Caco-2 (cell line): ENCODE data around the gene SLIT3. TPM values are rescaled to one million over a fixed set of nuclear protein-coding genes. Genes with fewer than 3 reads are reported as not detected.

Experiments
- BruUV-seq: library from RNA; stranded (reverse); fragments of 400-500 nt; replicated peaks from 2 replicates; lab custom pipeline; 2021; lab: Mats Ljungman, UMichigan
- CTCF ChIA-PET: fragments of 300-600 bp; sonication (Branson Sonifier 250); formaldehyde crosslinking; loops from one replicate; lab custom pipeline; 2022; ENCODE audit warnings: antibody characterized with exemption; lab: Charles Lee
- POLR2A ChIA-PET: fragments of 300-600 bp; sonication (Branson Sonifier 250); formaldehyde crosslinking; loops from one replicate; lab custom pipeline; 2022; ENCODE audit warnings: antibody characterized with exemption; lab: Charles Lee
- DNase-seq, 2 experiments: peaks; one replicate each; pipeline versions ENCODE4 v3.0.0 to v3.0.0-alpha.2; 2020 to 2022
- H3K27me3 ChIP-seq: replicated peaks from 2 replicates; pipeline ENCODE4 v1.6.0; 2011; ENCODE audit warnings: low read length; ENCODE audit not compliant: control insufficient read depth, insufficient read depth
- H3K36me3 ChIP-seq: 2 replicates; pipeline ENCODE4 v1.5.1; 2011; ENCODE audit warnings: low read length; ENCODE audit not compliant: control insufficient read depth, insufficient read depth
- H3K4me1 ChIP-seq: fragments of 250-450 bp; sonication (Bioruptor Pico); 2 replicates; pipeline ENCODE4 v1.5.1; 2020; ENCODE audit warnings: mild to moderate bottlenecking
- H3K4me3 ChIP-seq: 2 replicates; pipeline ENCODE4 v1.5.1; 2011; ENCODE audit warnings: low read depth, mild to moderate bottlenecking, control low read depth, low read length
- H3K9me3 ChIP-seq: fragments of 250-450 bp; sonication (Bioruptor Pico); 2 replicates; pipeline ENCODE4 v1.5.1; 2020; ENCODE audit warnings: mild to moderate bottlenecking, moderate library complexity
- H3K27ac Mint-ChIP-seq: one replicate; pipeline ENCODE4 v1.8.0; 2022; ENCODE audit warnings: mixed read lengths; ENCODE audit not compliant: unreplicated experiment
- H3K27me3 Mint-ChIP-seq: one replicate; pipeline ENCODE4 v1.8.0; 2022; ENCODE audit warnings: mixed read lengths; ENCODE audit not compliant: insufficient read depth, unreplicated experiment
- H3K36me3 Mint-ChIP-seq: one replicate; pipeline ENCODE4 v1.8.0; 2022; ENCODE audit warnings: mild to moderate bottlenecking, mixed read lengths; ENCODE audit not compliant: insufficient read depth, unreplicated experiment
- H3K4me1 Mint-ChIP-seq: one replicate; pipeline ENCODE4 v1.8.0; 2022; ENCODE audit warnings: low read depth, mixed read lengths; ENCODE audit not compliant: unreplicated experiment
- H3K4me3 Mint-ChIP-seq: one replicate; pipeline ENCODE4 v1.8.0; 2022; ENCODE audit warnings: mild to moderate bottlenecking, moderate library complexity, mixed read lengths; ENCODE audit not compliant: unreplicated experiment
- H3K9me3 Mint-ChIP-seq: one replicate; pipeline ENCODE4 v1.8.0; 2022; ENCODE audit warnings: mixed read lengths; ENCODE audit not compliant: unreplicated experiment
- CTCF ChIP-seq, 2 experiments: fragments of 200-600 bp in 1 of 2; IDR thresholded peaks; 1 replicate in 1 of 2; 2 replicates in 1 of 2; pipeline versions ENCODE4 v1.5.1 to v1.8.0; 2011 to 2022; ENCODE audit warnings: antibody characterized with exemption in 1 of 2, control low read depth in 1 of 2, inconsistent platforms in 1 of 2, low read depth in 1 of 2, low read length in 1 of 2, mild to moderate bottlenecking in 1 of 2, moderate library complexity in 1 of 2; ENCODE audit not compliant: insufficient read depth in 1 of 2, severe bottlenecking in 1 of 2, unreplicated experiment in 1 of 2
- intact Hi-C: fragments of 100-400 bp; cut with micrococcal nuclease; formaldehyde crosslinking; loops from one replicate; pipeline ENCODE4 v1.10.0; 2022; ENCODE audit not compliant: unreplicated experiment
- total RNA-seq: library from RNA; stranded (reverse); gene quantifications from 2 replicates; pipeline ENCODE4 v1.2.3, GENCODE V29; 2022

SLIT3 gene
- total RNA-seq, 1 experiment from 2014 or later = 2.1 TPM

- POLR2A ChIA-PET = interaction anchor here (0.7 kb wide), 1 partner anchor 20 kb away, joined by 3 read pairs; no protein-coding TSS in a partner anchor
- peaks cover 22% of the 10 kb centered on the region for H3K27me3 Mint-ChIP-seq
- no TSS peak for BruUV-seq
Observed at GRCh38 chr5:168898247-168898911, 402.6 kb downstream of the SLIT3 start.

DNA sequence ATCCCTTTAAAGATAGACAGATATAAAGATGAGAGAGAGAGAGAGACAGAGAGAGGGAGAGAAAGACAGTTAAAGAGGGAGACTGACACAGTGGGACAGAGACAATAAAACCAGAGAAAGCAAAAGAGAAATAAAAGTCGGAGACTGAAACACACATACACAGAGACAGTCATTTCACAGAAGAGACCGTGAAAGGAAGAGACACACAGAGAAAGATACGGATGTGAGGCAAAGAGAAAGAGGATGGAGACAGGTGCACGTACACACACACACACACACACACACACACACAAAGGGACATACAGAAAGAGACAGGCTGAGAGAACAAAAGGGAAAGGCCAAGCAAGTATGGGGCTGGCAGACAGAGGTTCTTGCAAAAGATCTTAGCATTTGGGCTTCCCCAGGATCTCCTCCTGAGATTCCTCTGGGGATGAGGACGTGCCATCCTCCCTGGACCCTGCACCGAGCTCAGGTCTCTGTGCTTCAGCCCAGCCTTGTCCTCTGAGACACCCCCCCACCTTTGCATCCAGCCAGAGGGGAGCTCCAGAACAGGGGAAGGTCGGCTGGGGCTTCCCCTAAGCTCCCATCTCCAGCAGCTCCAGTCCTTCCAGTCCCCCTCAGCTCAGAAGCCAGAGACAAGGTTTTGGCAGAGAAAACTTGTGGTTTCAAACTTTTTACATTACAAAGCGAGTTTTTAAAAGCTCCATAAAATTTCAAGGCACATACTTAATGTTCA lies 403.4 kb downstream of the SLIT3 start:
- no peaks in the 10 kb centered on the region; the same call in none of the 2 replicates for H3K27me3 ChIP-seq
- intact Hi-C loops = no loop called here
- DNase-seq = no peak
- peaks cover 5% of the 10 kb centered on the region for H3K36me3 Mint-ChIP-seq
- H3K4me3 Mint-ChIP-seq = no peak overlapping the region
- no peaks in the 10 kb centered on the region for H3K4me1 ChIP-seq
- no peaks in the 10 kb centered on the region for H3K9me3 ChIP-seq
- H3K27ac Mint-ChIP-seq = no peak overlapping the region
- POLR2A ChIA-PET = interaction anchor here (0.7 kb wide), 1 partner anchor 19 kb away, joined by 3 read pairs; no protein-coding TSS in a partner anchor
- no peaks in the 10 kb centered on the region for H3K9me3 Mint-ChIP-seq
- H3K4me3 ChIP-seq = no peak overlapping the region
- BruUV-seq = no TSS peak
- H3K27me3 Mint-ChIP-seq = peaks cover 20% of the 10 kb centered on the region
- CTCF ChIA-PET = no interaction called here
- no peaks in the 10 kb centered on the region for H3K4me1 Mint-ChIP-seq
- no peak for TF ChIP-seq CTCF (IDR thresholded peaks at IDR 0.05; ENCODE audit: insufficient read depth in 1 of 2, low read depth in 1 of 2, low read length in 1 of 2, severe bottlenecking in 1 of 2, unreplicated experiment in 1 of 2)
- H3K36me3 ChIP-seq = no peaks in the 10 kb centered on the region

More at GRCh38 chr5:168898247-168898911, 402.6 kb downstream of the SLIT3 start:
- H3K4me3 ChIP-seq = no peak overlapping the region
- Mint-ChIP-seq H3K4me3 (no peak overlapping the region), H3K9me3 (no peaks in the 10 kb centered on the region), H3K27ac (no peak overlapping the region), H3K4me1 (no peaks in the 10 kb centered on the region), H3K36me3 (peaks cover 5% of the 10 kb centered on the region)
- TF ChIP-seq CTCF (IDR thresholded peaks at IDR 0.05; ENCODE audit: insufficient read depth in 1 of 2, low read depth in 1 of 2, low read length in 1 of 2, severe bottlenecking in 1 of 2, unreplicated experiment in 1 of 2) = no peak
- no peaks in the 10 kb centered on the region; the same call in none of the 2 replicates for H3K27me3 ChIP-seq
- H3K36me3 ChIP-seq = no peaks in the 10 kb centered on the region
- no peaks in the 10 kb centered on the region for H3K9me3 ChIP-seq
- no peak for DNase-seq
- intact Hi-C loops = no loop called here
- CTCF ChIA-PET = no interaction called here
- H3K4me1 ChIP-seq = no peaks in the 10 kb centered on the region

DNA sequence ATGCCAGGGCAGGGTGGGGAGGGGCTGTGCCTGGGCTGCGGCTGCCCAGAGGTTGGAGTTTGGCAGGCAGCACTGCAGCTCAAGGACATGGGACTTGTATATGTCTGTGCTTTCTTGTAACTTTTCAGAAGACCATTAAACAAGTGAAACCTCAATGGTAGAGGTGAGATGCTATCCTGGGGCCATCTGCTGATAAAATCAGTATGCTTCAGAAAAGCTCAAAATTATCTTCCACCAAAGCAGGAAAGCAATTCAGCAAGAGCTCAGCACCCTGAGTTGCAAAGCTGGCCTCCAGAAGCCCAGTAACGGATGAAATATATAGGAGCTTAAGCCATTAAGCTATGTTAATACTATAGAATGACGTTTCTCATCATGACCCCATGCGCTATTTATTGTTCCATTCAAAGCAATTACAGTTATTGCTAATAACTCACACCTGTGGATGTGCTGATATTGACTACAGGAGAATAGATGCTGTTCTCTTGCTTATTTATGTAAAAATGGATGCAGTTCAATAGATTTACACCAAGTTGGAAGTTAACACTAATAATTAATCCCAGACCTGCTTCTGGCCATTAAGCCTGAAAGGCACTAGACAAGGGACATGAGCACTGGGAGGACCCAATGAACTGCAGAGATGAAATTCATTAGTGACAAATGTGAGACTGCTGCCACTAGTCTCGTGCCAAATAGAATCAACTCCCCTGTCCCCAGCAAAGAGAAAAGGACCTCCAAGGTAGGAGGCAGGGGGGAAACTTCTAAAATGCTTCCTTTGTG lies 405.5 kb downstream of the SLIT3 start:
- ChIA-PET POLR2A (no interaction called here), CTCF (no interaction called here)
- intact Hi-C loops = no loop called here
- Histone ChIP-seq H3K27me3 (no peaks in the 10 kb centered on the region; the same call in none of the 2 replicates), H3K36me3 (no peaks in the 10 kb centered on the region), H3K4me3 (no peak overlapping the region), H3K9me3 (no peaks in the 10 kb centered on the region), H3K4me1 (no peaks in the 10 kb centered on the region; the same call in 1 of the 2 replicates)
- H3K4me1 Mint-ChIP-seq = no peaks in the 10 kb centered on the region
- H3K27ac Mint-ChIP-seq = no peak overlapping the region
- H3K4me3 Mint-ChIP-seq = no peak overlapping the region
- no peaks in the 10 kb centered on the region for H3K9me3 Mint-ChIP-seq
- TF ChIP-seq CTCF (IDR thresholded peaks at IDR 0.05; ENCODE audit: insufficient read depth in 1 of 2, low read depth in 1 of 2, low read length in 1 of 2, severe bottlenecking in 1 of 2, unreplicated experiment in 1 of 2) = no peak
- H3K27me3 Mint-ChIP-seq = peaks cover 20% of the 10 kb centered on the region
- DNase-seq = no peak
- H3K36me3 Mint-ChIP-seq = peaks cover under 1% of the 10 kb centered on the region
- no TSS peak for BruUV-seq
